Measurements from ENCODE around the gene FCRL5.
"Not testable (repeated sequence)": the region's sequence is repeated elsewhere in the genome, so short reads cannot be mapped to it uniquely, and the experiment has no call there.

Gene FCRL5

DNA sequence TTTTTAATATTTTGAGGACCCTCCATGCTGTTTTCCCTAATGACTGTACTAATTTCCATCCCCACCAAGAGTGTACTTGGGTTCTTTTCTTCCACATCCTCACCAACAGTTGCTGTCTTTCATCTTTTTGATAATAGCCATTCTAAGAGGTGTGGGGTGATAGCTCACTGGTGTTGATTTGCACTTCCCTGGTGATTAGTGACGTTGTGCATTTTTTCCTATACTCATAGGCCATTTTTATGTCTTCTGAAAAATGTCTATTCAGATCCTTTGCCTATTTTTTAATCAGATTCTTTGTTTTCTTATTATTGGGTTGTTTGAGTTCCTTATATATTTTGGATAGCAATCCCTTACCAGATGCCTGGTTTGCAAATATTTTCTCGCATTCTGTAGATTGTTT lies 64.2 kb downstream of the FCRL5 start:
- DNase-seq, result no peak

DNA sequence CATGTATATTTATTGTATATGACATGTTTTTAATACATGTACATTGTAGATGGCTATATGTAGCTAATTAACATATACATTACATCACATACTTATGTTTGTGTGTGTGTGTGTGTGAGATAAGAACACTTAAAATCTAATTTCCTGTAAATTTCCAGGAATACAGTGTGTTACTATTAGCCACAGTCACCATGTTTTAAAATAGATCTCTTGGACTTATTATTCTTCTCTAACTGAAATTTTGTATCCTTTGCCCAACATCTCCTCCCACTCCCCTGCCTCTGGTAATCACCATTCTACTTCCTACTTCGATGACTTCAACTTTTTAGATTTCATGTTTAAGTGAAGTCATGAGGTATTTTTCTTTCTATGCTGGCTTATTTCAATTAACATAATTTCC lies 64.8 kb downstream of the FCRL5 start:
- no peak for DNase-seq

DNA sequence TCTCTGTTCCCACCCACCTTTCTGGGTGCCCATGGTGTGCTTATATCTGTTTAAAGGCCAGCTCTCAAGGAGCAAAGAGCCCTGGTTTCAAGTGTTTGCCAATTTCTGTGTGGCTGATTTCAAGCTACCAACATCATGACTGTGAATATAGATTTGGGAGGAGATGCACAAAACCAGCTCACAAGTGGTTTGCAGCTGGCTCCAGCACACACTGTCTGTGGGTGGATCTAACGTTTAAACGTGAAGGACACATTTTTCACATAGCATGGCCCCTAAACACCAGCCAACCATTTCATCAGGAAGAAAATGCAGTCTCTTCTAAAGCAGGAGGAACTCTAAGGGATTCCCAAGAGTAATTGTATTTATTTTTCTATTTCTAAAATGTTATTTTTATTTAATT lies 65.2 kb downstream of the FCRL5 start:
- no peak for DNase-seq

DNA sequence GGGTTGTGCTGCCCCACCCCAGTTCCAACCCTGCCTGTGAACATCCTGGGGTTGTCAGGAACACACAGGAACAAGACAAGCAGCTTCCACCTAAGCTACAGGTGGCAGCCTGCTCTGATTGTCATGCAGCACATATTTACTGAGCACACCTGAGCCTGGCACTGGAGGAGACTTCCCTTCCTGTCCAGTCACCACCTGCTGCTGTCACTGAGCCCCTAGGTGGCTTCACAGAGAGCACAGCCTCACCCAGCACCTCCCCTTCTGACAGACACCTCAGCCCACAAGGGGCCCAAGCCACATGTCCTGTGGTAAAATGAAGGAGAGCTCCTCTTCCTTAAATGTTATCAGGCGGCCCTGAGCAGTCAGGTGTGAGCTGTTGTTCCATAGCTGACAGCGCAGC lies 65.9 kb downstream of the FCRL5 start:
- not testable (repeated sequence) for DNase-seq

DNA sequence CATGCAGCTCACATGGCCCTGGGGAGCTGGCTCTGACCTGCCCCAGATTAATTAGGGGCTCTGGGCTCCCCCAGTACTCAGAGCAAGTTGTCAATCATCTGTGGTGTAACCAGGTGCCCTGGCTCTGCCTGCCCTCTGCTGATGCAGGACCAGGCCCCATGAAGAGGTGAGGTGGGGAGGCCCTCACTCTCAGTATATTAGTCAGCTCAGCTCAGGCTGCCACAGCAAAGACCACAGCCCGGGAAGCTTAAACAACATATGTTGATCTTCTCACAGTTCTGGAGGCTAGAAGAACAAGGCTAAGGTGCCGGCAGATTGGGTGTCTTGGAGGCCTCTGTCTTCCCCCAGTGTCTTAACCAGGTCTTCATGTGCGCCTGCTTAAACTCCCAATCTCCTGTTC lies 66.5 kb downstream of the FCRL5 start:
- no peak for DNase-seq

DNA sequence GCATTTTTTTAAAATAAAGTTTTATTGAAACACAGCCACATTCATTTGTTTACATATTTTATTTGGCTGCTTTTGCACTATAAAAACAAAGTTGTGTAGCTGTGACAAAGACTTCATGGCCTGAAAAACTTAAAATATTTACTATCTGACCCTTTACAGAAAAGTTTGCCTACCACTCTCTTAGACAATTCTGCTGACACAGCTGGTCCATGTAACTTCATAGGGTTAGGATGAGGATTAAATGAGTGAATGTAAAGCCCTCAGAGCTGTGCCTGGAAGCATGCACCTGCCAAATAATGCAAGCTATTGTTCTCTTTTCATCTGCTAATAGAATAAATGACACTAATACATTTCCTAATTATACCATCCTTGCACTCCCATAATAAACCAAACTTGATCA lies 67.7 kb downstream of the FCRL5 start:
- DNase-seq, result no peak

DNA sequence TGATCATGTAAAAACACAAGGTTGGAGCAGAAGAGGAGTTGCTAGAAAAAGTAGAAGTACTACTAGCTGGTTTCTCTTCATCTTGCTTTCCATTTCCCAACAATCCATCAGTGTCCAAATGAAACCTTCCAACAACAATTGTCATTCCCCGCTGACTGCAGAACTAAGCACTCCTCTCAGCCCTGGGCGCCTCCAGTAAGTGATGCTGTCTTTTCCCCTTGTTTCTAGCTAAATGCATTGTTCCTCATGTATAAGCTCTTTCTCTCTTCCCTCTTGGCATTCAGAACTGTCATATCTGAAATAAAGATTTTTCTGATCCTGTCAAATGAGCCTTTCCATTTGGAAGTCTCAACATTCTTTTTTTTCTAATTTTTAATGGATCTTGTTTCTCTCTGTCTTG lies 68.7 kb downstream of the FCRL5 start:
- DNase-seq, result no peak

DNA sequence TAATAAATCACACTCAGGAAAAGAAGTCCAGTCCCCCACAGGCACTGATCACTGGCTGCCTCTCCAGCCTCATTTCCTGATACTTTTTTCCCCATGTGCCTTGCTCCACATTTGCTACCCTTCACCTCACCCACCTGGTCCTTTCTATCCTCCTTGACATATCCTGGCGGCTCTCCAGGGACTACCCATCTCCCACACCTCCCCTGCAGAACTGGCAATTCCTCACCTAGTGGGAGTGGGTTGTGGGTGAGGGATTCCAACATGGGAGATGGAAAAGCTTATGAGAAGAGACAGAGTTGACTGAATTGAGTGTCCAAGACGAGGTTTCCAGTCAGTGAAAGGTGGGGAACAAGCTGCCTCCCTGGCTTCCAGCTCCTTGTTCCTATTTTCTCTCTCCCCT lies 69.6 kb downstream of the FCRL5 start:
- no peak for DNase-seq

DNA sequence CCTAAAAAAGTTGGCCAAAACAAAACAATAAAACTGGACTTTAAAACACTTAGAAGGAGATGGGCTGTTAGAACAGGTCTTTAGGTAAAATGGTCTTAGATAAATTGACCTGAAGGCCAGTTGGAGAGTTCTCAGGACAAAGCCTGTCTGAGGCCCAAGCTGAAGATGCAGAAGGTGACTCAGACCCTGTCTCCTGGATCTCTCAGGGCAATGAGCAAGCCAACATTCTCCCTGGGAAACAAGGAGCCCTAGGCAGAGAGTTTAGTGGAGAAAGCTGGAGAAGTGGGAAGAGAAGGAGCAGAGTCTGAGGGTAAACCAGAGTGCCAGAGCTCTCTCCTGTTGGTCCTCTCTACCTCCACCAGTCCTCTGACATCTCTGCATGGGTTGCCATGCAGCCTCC lies 70.1 kb downstream of the FCRL5 start:
- no peak for DNase-seq

DNA sequence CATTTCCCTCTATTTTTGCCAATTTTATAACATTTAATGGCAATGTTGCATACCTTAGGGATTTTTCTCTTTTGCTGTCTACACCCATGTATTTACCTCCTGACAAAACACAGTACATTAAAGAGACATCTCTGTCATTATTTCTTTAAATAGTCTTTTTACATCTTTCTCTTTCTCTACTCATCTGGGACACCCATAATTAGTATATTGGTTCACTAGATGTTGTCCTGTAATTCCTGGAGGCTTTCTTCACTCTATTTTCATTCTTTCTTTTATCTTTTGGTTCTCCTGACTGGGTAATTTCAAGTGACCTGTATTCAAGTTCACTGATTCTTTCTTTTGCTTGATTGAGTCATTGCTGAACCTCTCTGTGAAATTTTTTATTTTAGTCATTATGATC lies 74.3 kb downstream of the FCRL5 start:
- no peak for DNase-seq

DNA sequence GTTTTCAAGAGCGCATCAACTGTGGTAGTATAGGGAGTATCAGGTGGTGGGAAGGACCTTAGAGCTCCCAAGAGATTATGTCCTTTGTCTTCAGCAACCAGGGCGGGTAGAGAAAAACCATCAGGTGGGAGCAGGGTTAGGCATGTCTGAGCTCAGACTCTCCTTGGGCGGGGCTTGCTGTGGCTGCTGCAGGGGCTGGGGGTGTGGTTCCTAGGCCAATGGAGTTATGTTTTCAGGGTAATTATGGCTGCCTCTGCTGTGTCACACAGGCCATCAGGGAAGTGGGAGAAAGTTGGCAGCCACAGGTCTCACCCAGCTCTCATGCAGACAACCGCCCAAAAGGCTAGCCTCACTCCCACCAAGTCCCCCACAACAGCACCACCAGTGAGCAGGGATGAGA lies 74.9 kb downstream of the FCRL5 start:
- DNase-seq, result no peak

DNA sequence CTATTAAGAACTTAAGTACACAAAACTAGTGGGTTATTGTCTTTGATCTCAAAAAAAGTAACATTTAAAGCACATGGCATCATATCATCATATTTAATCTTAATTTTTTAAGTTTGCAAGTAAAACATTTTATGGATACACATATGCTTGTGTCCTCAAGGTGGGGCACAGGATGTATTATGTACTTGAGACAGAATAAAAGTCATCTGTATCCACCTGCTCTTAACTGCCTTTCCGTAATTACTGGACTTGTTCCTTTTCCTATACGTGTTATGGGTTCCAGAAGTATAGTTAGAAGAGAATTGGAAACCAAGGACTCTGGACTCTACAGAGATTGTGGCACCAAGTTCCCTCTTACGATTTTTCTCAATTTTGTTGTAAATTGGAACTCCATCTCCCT lies 79.4 kb downstream of the FCRL5 start:
- DNase-seq, result no peak

DNA sequence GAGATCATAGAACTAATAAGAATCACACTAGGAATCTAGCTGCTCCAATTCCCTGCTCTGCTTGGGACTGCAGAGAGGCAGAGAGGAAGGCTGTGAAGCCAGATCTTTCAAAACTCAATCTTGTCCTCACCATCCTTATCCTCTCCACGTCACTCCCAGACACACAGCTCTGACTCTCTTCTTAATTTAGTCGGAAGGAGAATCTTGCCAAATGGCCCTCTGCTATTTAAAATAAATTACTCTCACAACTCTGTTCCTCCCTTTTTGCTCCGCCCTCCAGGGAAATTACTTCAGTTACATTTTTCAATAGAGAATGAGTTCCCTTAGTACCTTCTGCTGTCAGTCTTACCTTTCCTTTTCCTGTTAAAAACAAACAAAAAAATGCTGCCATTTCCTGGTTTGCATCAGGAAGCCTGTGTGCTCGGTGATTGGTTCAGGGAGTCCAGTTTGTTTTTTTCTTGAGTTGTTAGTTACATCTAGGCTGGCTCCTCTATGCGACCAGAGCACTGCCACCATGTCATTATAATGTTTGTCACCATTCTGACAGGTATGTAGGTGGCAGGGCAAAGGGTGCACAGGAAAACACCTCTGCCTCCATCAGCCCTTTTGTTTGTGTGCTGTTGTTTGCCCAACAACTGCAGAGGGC lies 80.1 kb downstream of the FCRL5 start:
- DNase-seq, result no peak

DNA sequence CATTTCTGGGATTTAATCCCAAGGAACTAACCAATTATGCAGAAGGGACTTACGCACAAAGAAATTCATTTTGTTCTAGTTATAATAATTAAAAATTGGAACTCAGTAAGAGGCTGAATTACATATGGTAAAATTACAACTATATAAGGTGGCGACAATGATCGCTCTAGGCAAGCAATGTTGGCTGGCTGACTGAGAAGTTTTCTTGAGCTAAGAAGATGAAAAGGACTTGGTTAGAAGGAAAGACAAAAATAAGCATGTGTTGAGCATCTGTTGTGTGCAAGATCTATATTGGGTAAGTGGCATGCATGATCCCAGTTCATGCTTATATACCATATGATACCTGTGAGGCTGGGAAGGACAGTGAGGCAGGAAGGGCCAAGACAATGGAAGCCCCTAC lies 80.8 kb downstream of the FCRL5 start:
- DNase-seq, result no peak

DNA sequence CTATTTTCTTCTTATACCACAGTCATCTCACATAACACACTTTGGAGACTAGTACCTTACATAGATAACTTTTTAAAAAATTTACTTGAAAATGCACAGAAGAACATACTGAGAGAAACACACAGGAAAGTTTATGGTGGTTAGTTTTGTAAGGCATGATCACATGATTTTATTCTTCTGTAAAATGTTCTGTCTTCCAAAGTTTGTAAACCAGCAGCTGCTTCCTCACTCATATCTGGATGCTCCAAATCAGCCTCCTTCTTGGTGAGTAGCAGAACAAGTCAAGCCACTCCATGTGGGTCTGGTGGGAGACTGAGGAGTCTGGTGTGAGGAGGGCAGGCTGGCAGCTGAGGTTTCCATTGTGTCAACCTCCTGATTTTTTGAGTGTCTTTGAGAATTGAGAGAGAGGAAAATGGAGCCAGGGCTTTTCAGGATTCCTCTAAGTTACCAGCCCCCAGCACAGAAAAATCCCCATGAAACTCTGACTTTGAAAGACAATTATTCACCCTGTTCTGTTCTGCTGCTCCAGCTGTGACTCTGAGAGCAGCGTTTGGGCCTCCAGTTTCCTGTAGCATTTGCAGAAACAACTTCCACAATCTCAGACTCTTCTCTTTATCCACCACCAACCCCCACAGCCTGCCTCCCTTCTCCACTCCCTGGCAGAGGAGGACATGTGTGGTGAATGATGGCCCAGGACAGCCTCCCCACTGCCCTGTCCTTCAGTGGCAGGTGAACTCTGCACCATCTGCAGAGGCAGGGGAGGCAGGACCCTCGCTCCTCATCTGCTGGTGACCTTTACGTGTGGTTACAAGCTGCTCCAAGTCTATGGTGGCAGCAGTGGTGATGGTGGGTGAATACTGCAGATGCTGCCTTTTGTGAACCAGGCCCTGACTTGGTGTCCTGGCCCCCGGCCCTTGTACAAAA lies 82.3 kb downstream of the FCRL5 start:
- DNase-seq, result no peak

DNA sequence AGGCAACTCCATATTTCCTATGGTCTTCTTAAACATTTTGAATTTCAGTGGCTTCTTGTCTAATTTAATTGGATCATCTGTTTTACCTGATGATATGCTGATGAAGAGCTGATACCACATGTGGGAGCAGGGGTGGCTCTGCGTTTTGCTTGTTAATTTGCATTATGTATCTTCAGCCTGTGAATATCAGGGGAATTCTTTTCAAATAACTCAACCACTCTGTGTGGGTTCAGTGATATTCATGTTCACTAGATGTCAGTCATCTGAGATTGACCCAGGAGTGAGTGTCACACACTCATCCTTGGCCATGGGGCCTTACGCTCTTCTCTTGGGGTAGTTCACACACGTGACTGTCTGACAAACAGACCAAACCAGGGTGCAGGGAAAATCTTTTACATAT lies 83.0 kb downstream of the FCRL5 start:
- no peak for DNase-seq

DNA sequence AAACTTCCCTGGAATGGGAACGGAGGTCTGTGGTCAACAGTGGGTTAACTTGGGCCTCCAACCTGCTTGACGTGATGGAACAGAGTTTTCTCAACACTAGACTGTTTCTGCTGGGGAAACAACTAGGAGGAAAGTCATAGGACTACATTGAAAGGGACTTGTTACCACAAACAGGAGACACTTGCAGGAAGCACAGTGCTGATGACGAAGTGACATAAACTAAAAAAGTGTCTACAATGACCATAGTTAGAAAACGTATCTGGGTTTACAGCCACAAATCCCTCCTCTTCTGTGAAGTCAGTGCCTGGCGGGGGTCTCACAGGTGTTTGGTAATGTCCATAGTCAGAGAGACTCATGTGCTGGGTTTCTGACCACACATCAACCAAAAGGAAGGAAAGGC lies 86.3 kb downstream of the FCRL5 start:
- no peak for DNase-seq
